Measurements from ENCODE around the gene RPL39L. TPM values are rescaled to one million over a fixed set of nuclear protein-coding genes. Genes with fewer than 3 reads are reported as not detected.

The RPL39L gene
- polyA plus RNA-seq = 13.1 TPM
- long read RNA-seq, donor 1, partial matches to known transcripts = 0 of 4 reads
- long read RNA-seq, donor 1, other reads (novel, unspliced or antisense) = 0 of 4 reads
- long read RNA-seq, donor 2, transcript RPL39L-201 (3 exons, 756 nt) = major isoform, 8 of 8 reads
- long read RNA-seq, donor 2, partial matches to known transcripts = 0 of 8 reads
- long read RNA-seq, donor 2, other reads (novel, unspliced or antisense) = 0 of 8 reads
- long read RNA-seq, donor 3 = 0 reads
- long read RNA-seq, donor 4, partial matches to known transcripts = 0 of 3 reads
- long read RNA-seq, donor 4, other reads (novel, unspliced or antisense) = 0 of 3 reads
- long read RNA-seq, donor 5, partial matches to known transcripts = 0 of 3 reads
- long read RNA-seq, donor 5, other reads (novel, unspliced or antisense) = 0 of 3 reads
- long read RNA-seq, donor 6, partial matches to known transcripts = 0 of 4 reads
- long read RNA-seq, donor 6, other reads (novel, unspliced or antisense) = 0 of 4 reads
- long read RNA-seq, donor 7, partial matches to known transcripts = 0 of 2 reads
- long read RNA-seq, donor 7, other reads (novel, unspliced or antisense) = 0 of 2 reads
- long read RNA-seq, donor 8, transcript RPL39L-201 (3 exons, 756 nt) = major isoform, 5 of 5 reads
- long read RNA-seq, donor 8, partial matches to known transcripts = 0 of 5 reads
- long read RNA-seq, donor 8, other reads (novel, unspliced or antisense) = 0 of 5 reads
- long read RNA-seq, donor 9, transcript RPL39L-201 (3 exons, 756 nt) = major isoform, 13 of 13 reads
- long read RNA-seq, donor 9, partial matches to known transcripts = 0 of 13 reads
- long read RNA-seq, donor 9, other reads (novel, unspliced or antisense) = 0 of 13 reads
- long read RNA-seq, donor 10, transcript RPL39L-201 (3 exons, 756 nt) = major isoform, 6 of 7 reads
- long read RNA-seq, donor 10, partial matches to known transcripts = 0 of 7 reads
- long read RNA-seq, donor 10, other reads (novel, unspliced or antisense) = 0 of 7 reads
- long read RNA-seq, donor 11, transcript RPL39L-201 (3 exons, 756 nt) = major isoform, 11 of 11 reads
- long read RNA-seq, donor 11, partial matches to known transcripts = 0 of 11 reads
- long read RNA-seq, donor 11, other reads (novel, unspliced or antisense) = 0 of 11 reads

DNA sequence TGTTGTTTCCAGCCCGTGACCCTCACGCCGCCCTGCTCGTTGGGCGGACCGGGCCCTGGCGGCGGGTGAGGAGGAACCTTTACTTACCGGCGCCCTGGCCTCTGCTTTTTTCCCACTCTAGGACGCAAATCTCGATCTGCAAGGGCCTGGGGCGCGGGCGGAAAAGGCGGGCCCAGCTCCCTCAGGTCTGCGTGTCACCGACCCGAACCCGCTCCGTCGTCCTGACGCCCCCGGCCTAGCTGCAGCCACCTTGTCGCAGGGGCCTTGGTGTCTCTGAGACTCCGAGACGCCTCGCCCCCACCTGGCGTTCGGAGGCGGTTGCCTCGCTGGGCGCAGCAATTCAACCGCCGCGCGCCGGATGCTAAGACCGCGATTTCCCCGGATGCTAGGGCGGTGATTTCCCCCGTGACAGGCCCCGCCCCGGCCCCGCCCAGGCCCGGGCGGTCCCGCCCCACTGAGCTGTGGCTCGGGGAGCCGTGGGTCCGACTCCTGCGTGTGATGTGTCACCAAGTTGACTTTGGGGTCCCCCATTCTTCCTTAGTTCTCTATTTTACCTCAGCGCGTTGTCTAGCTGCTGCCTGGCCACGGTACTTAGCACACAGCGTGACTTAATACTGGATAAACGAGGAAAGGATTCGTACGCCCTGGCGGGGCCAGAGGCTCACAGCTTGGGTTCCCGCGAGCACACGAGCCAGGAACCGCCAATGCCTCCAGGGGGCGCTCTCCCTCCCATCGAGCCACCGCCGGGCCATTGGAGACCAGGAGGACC lies at the start of gene RPL39L:
TSS of gene RPL39L (minus strand) at position 371 of the 769 bp plus-strand sequence. CDS start 18,196 bp downstream, outside the sequence.
- peak; percentile 76 to 92 for DNase-seq
- Histone ChIP-seq H3K4me1 (ENCODE audit: control insufficient read depth, insufficient read depth, low read length) (peaks cover 4% of the 10 kb centered on the region), H3K27ac (ENCODE audit: low read length) (peak within 1 kb of the TSS; percentile 64), H3K27me3 (ENCODE audit: control insufficient read depth, insufficient read depth, low read length) (no peaks in the 10 kb centered on the region), H3K36me3 (ENCODE audit: control insufficient read depth, insufficient read depth, low read length) (no peaks in the 10 kb centered on the region), H3K9me3 (ENCODE audit: control insufficient read depth, low read depth, low read length) (peaks cover 7% of the 10 kb centered on the region), H3K4me3 (ENCODE audit: low read length) (peak within 1 kb of the TSS; percentile 85)
- WGBS (ENCODE audit: insufficient coverage, low lambda C conversion rate) = no CpG with 5 or more reads among the region's 69 CpGs

DNA sequence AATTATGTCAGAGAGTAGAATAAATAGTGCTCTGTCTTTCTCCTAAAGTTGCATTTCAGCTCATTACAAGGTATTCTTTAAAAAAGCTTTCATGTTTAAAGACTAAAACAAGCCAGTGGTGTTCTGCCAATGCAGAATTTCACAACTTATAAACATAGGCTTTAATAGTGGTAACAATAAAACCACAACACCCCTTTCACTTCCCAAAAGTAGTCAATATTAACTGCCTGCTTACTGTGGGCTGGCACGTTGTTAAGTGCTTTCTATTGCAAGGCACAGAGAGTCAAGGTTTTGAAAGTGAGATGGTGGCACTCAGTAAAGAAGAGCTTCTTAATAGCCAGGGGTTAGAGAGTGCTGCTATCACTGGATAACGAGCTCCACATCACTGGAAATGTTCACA lies 49.6 kb upstream of the RPL39L start:
- DNase-seq = no peak
- Histone ChIP-seq H3K27me3 (ENCODE audit: control insufficient read depth, insufficient read depth, low read length) (no peaks in the 10 kb centered on the region), H3K4me1 (ENCODE audit: control insufficient read depth, insufficient read depth, low read length) (peaks cover 9% of the 10 kb centered on the region), H3K4me3 (ENCODE audit: low read length) (no peak overlapping the region), H3K27ac (ENCODE audit: low read length) (no peak overlapping the region), H3K36me3 (ENCODE audit: control insufficient read depth, insufficient read depth, low read length) (no peaks in the 10 kb centered on the region), H3K9me3 (ENCODE audit: control insufficient read depth, low read depth, low read length) (no peaks in the 10 kb centered on the region)
- no CpG with 5 or more reads among the region's 2 CpGs for WGBS (ENCODE audit: insufficient coverage, low lambda C conversion rate)

DNA sequence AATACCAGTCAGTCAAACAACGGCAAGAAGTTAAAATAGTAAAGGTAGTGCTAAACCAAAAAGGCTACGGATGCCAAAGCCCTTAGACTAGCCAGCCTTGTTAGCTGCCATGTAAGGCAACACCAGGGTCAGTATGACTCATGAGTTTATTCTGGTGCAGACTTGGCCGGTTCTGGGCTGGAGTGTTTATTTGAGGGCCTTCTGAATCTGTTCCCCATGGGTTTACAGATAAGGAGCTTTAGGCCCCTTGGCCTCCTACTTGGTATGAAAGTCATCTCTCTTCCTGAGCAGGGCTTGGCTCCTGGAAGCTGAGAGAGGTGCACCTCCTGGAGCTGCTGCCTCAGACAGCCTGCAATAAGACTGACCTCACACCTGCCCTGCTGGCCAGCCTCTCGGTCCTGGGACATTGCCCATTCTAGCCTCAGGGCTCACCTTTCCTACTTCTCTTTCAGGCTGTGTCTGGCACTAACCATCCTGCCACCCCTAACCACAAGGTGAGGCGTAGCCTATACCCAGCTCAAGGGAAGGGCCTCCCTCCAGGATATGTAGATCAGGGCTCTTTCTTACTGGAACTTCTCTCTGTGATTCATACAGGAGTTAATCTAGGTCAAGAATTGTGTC lies 47.6 kb upstream of the RPL39L start:
- Histone ChIP-seq H3K9me3 (ENCODE audit: control insufficient read depth, low read depth, low read length) (no peaks in the 10 kb centered on the region), H3K27me3 (ENCODE audit: control insufficient read depth, insufficient read depth, low read length) (no peaks in the 10 kb centered on the region), H3K36me3 (ENCODE audit: control insufficient read depth, insufficient read depth, low read length) (no peaks in the 10 kb centered on the region), H3K4me1 (ENCODE audit: control insufficient read depth, insufficient read depth, low read length) (peaks cover 9% of the 10 kb centered on the region), H3K27ac (ENCODE audit: low read length) (peak overlapping the region; percentile 63), H3K4me3 (ENCODE audit: low read length) (no peak overlapping the region)
- no CpG with 5 or more reads among the region's 5 CpGs for WGBS (ENCODE audit: insufficient coverage, low lambda C conversion rate)
- peak in 1 of 2 donors; percentile 20 for DNase-seq

DNA sequence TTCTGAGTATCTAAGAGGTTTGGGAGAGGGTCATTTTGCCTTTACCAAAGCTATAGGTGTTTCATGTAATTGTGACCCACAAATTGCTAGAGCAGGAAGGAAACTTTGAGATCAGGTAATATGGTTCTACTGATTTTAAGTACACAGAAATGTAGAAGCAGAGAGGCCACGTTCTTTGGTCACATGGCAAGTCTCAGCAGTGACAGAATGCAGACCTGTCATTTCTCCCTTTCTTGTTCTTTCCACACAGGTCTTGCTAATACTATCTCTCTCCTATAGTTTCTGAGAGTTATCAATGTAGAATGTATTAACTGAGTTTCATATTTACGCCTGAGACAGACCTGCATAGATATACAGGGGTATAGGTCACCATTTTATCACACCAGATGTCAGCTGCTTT lies 47.1 kb upstream of the RPL39L start:
- Histone ChIP-seq H3K27ac (ENCODE audit: low read length) (peak overlapping the region; percentile 63), H3K4me1 (ENCODE audit: control insufficient read depth, insufficient read depth, low read length) (peaks cover 9% of the 10 kb centered on the region), H3K4me3 (ENCODE audit: low read length) (no peak overlapping the region), H3K27me3 (ENCODE audit: control insufficient read depth, insufficient read depth, low read length) (no peaks in the 10 kb centered on the region), H3K36me3 (ENCODE audit: control insufficient read depth, insufficient read depth, low read length) (no peaks in the 10 kb centered on the region), H3K9me3 (ENCODE audit: control insufficient read depth, low read depth, low read length) (no peaks in the 10 kb centered on the region)
- peak; percentile 21 to 67 for DNase-seq
- WGBS (ENCODE audit: insufficient coverage, low lambda C conversion rate) = 0% methylated on average over 1 of the region's 2 CpGs

DNA sequence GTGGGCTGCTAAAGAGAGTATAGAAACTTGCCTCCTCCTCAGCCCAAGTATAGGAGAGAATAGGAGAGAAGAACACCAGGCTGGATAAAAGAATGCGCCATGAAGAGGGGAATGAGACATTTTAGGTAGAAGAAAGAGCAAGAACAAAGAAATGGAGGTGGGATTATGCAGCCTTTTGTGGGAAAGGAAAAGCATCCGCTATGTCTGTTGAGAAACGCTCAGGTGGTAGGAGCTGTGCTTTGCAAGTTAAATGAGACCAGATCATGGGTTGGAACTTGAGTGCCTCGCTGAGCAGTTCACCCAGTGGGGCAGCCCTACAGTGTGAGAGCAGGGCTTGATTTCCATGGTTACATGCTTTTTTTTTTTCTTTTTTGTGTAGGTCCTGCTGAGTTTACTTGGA lies 46.5 kb upstream of the RPL39L start:
- H3K27ac ChIP-seq (ENCODE audit: low read length) = peak overlapping the region; percentile 63
- no peaks in the 10 kb centered on the region for H3K27me3 ChIP-seq (ENCODE audit: control insufficient read depth, insufficient read depth, low read length)
- H3K9me3 ChIP-seq (ENCODE audit: control insufficient read depth, low read depth, low read length) = no peaks in the 10 kb centered on the region
- 100% methylated on average over 1 of the region's 4 CpGs for WGBS (ENCODE audit: insufficient coverage, low lambda C conversion rate)
- no peak overlapping the region for H3K4me3 ChIP-seq (ENCODE audit: low read length)
- H3K4me1 ChIP-seq (ENCODE audit: control insufficient read depth, insufficient read depth, low read length) = peaks cover 9% of the 10 kb centered on the region
- no peaks in the 10 kb centered on the region for H3K36me3 ChIP-seq (ENCODE audit: control insufficient read depth, insufficient read depth, low read length)
- no peak for DNase-seq

DNA sequence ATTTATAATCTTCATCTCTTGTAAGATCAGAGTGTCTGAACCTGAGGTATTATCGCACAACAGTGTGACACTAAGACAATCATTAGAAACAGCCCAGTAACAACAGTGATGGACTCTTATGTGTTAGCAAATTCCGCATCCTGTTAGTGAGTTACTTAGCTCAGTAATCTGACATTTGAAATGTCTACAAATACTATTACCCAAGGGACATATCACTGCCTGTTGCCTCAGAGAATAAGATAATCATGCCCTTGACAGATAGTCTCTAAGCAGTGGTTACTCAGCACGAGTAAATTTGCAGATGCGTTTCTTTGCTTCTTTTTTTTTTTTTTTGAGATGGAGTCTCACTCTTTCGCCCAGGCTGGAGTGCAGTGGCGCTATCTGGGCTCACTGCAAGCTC lies 44.6 kb upstream of the RPL39L start:
- Histone ChIP-seq H3K9me3 (ENCODE audit: control insufficient read depth, low read depth, low read length) (no peaks in the 10 kb centered on the region), H3K27ac (ENCODE audit: low read length) (no peak overlapping the region), H3K4me1 (ENCODE audit: control insufficient read depth, insufficient read depth, low read length) (peaks cover 9% of the 10 kb centered on the region), H3K27me3 (ENCODE audit: control insufficient read depth, insufficient read depth, low read length) (no peaks in the 10 kb centered on the region), H3K36me3 (ENCODE audit: control insufficient read depth, insufficient read depth, low read length) (no peaks in the 10 kb centered on the region), H3K4me3 (ENCODE audit: low read length) (no peak overlapping the region)
- DNase-seq = no peak
- no CpG with 5 or more reads among the region's 6 CpGs for WGBS (ENCODE audit: insufficient coverage, low lambda C conversion rate)

DNA sequence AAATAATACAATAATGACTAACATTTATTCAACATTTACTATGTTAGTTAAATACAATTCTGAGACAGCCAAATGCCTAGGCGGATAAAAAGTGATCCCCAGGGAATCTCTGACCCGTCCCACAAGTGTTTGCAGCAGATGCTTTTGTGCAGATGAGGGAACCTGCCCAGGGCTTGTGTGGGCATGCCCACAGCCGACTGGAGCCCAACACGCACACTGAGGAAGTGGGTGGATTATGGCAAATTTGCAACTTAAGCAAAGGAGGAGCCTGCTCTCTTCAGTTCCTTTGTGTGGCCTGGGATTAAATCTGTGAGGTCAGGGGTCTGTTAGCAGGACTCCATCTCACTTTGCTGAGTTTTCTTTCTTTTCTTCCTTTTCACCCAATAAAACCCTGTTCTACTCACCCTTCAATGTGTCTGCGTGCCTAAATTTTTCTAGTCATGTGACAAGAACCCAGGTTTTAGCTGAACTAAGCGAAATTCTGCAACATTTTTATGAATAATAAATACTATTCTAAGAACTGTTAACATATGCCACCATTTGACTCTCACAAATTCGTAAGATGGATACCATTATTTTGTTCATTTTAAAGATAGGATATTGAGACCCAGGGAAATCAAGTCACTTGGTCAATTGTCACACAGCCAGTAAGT lies 44.0 kb upstream of the RPL39L start:
- 100% methylated on average over 1 of the region's 7 CpGs for WGBS (ENCODE audit: insufficient coverage, low lambda C conversion rate)
- no peak overlapping the region for H3K27ac ChIP-seq (ENCODE audit: low read length)
- no peaks in the 10 kb centered on the region for H3K27me3 ChIP-seq (ENCODE audit: control insufficient read depth, insufficient read depth, low read length)
- no peaks in the 10 kb centered on the region for H3K36me3 ChIP-seq (ENCODE audit: control insufficient read depth, insufficient read depth, low read length)
- no peak overlapping the region for H3K4me3 ChIP-seq (ENCODE audit: low read length)
- H3K9me3 ChIP-seq (ENCODE audit: control insufficient read depth, low read depth, low read length) = no peaks in the 10 kb centered on the region
- DNase-seq = no peak
- peaks cover 9% of the 10 kb centered on the region for H3K4me1 ChIP-seq (ENCODE audit: control insufficient read depth, insufficient read depth, low read length)

DNA sequence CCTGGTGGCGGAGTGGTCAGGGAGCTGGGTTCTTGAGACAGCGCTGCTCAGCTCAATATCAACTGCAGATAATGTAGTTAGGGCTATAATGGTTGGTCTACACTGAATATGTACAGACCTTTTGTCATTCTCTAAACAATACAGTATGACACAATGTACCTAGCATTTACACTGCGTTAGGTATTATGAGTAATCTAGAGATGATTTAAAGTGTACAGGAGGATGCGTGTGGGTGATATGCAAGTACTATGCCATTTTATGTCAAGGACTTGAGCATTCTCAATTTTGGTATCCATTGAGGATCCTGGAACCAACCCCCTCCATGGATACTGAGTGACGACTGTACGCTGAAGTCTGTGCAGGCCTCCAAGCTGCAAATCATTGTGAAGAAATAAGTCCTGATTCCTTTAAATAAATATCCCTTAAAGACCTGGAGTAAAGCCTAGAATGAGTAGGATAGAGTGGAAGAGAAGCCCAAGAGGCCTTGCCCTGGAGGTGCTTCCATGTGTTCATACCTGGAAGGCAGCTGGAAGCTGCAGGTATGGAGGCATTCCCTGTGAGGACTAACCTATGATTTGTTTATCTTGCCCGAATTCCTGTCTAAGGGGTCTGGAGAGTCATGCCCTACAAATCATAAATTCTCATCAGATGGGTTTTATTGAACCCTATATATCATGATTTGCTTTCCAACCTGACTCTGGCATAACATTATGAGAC lies 42.3 kb upstream of the RPL39L start:
- no peaks in the 10 kb centered on the region for H3K36me3 ChIP-seq (ENCODE audit: control insufficient read depth, insufficient read depth, low read length)
- H3K4me1 ChIP-seq (ENCODE audit: control insufficient read depth, insufficient read depth, low read length) = peaks cover 2% of the 10 kb centered on the region
- no peak overlapping the region for H3K27ac ChIP-seq (ENCODE audit: low read length)
- no peak for DNase-seq
- no peaks in the 10 kb centered on the region for H3K27me3 ChIP-seq (ENCODE audit: control insufficient read depth, insufficient read depth, low read length)
- WGBS (ENCODE audit: insufficient coverage, low lambda C conversion rate) = 80% methylated on average over 2 of the region's 7 CpGs
- H3K9me3 ChIP-seq (ENCODE audit: control insufficient read depth, low read depth, low read length) = no peaks in the 10 kb centered on the region
- H3K4me3 ChIP-seq (ENCODE audit: low read length) = no peak overlapping the region

DNA sequence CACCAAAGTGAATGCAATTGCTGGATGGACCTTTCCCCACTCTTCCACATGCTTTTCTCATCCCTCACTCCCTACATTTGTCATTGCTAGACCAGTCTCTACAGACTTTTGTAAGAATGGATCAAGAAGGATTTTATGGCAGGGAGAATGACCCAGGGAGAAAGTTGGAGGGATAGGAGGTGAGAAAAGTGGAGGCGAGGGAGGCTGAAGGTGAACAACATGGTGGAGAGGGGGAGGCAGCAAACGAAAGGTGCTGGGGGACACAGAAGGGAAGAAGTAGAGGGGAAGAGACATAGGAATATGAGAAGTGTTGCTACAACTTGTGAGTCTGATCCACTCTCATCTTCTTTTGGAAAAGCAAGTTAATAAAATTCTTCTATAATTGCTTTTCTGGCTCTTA lies 33.6 kb upstream of the RPL39L start:
- DNase-seq = no peak
- H3K36me3 ChIP-seq (ENCODE audit: control insufficient read depth, insufficient read depth, low read length) = no peaks in the 10 kb centered on the region
- H3K4me3 ChIP-seq (ENCODE audit: low read length) = no peak overlapping the region
- H3K4me1 ChIP-seq (ENCODE audit: control insufficient read depth, insufficient read depth, low read length) = peaks cover 5% of the 10 kb centered on the region
- no peaks in the 10 kb centered on the region for H3K9me3 ChIP-seq (ENCODE audit: control insufficient read depth, low read depth, low read length)
- 100% methylated on average over 2 of the region's 2 CpGs for WGBS (ENCODE audit: insufficient coverage, low lambda C conversion rate)
- no peaks in the 10 kb centered on the region for H3K27me3 ChIP-seq (ENCODE audit: control insufficient read depth, insufficient read depth, low read length)
- H3K27ac ChIP-seq (ENCODE audit: low read length) = no peak overlapping the region

Data from large intestine (tissue), 12 donors.